H1 (cell line): Measurements from ENCODE around the gene SLC34A1. TPM values are rescaled to one million over a fixed set of nuclear protein-coding genes. Genes with fewer than 3 reads are reported as not detected.

Source experiments
- BCL11A ChIP-seq, 2 experiments: IDR thresholded peaks; one replicate each; pipeline ENCODE4 v1.6.1; 2011; ENCODE audit warnings: low read depth in 2 of 2, low read length in 2 of 2, mild to moderate bottlenecking in 2 of 2
- CHD7 ChIP-seq: fragments of 300-600 bp; sonication (generic); IDR thresholded peaks from 2 replicates; pipeline ENCODE4 v1.7.1; 2012; ENCODE audit warnings: low read length, moderate library complexity, mild to moderate bottlenecking, inconsistent platforms; ENCODE audit not compliant: insufficient replicate concordance
- SIRT6 ChIP-seq: IDR thresholded peaks from one replicate; pipeline ENCODE4 v1.7.1; 2012; ENCODE audit warnings: low read length, inconsistent platforms
- SP1 ChIP-seq: IDR thresholded peaks from 2 replicates; pipeline ENCODE4 v1.6.1; 2011; ENCODE audit warnings: low read depth, low read length
- SP2 ChIP-seq: IDR thresholded peaks from 2 replicates; pipeline ENCODE4 v1.6.1; 2012; ENCODE audit warnings: mild to moderate bottlenecking, low read length, inconsistent platforms
- SRF ChIP-seq: IDR thresholded peaks from 2 replicates; pipeline ENCODE4 v1.6.1; 2011; ENCODE audit warnings: mild to moderate bottlenecking, low read depth, low read length, moderate library complexity
- polyA plus RNA-seq, 7 experiments: library from polyadenylated mRNA; depleted of rRNA in 3 of 7; stranded (reverse) in 5 of 7; unstranded in 2 of 7; fragments of >200 nt in 5 of 7; fragments of 200-250 nt in 2 of 7; gene quantifications; 1 replicate in 5 of 7; 2 replicates in 1 of 7; 4 replicates in 1 of 7; pipeline versions ENCODE4 v1.2.1 to v1.2.3, GENCODE V29; 2011 to 2013; ENCODE audit warnings: missing spikeins in 2 of 7, mixed read lengths in 2 of 7
- total RNA-seq: library from RNA; stranded (reverse); fragmentation: NEBNext Ultra II Directional; extraction: Animal tissue kit (Norgen Biotek cat#: 25700); gene quantifications from 2 replicates; pipeline ENCODE4 v1.2.1, GENCODE V29; 2021

Gene SLC34A1
- total and polyA plus RNA-seq, 2 of the 8 experiments (the other 6 are each of a cell fraction or from before 2014, with no cell fraction given): not detected

- TF ChIP-seq CHD7 (no peak), SP2 (no peak), SIRT6 (no peak), SP1 (no peak), BCL11A (IDR thresholded peaks at IDR 0.05; ENCODE audit: low read depth in 2 of 2, low read length in 2 of 2) (no peak), SRF (no peak)
Measured at GRCh38 chr5:177440211-177440989, 56.2 kb downstream of the SLC34A1 start (continued).
